K562 (cell line): ENCODE results near the gene PODXL2. TPM values are rescaled to one million over a fixed set of nuclear protein-coding genes. Genes with fewer than 3 reads are reported as not detected.
A peak's percentile ranks its signal among the peaks of the same experiment; 100 is the strongest.

Experiments
- CBX3 ChIP-seq, 2 experiments: IDR thresholded peaks; 1 replicate in 1 of 2; 2 replicates in 1 of 2; pipeline ENCODE4 v1.6.1; 2012; ENCODE audit warnings: inconsistent platforms in 2 of 2, low read length in 2 of 2, borderline replicate concordance in 1 of 2, control low read depth in 1 of 2
- ETS1 ChIP-seq: conservative IDR thresholded peaks from 2 replicates; pipeline ENCODE4 v1.6.1; 2011; ENCODE audit warnings: low read depth, mild to moderate bottlenecking, low read length; ENCODE audit not compliant: control insufficient read depth
- GABPB1 ChIP-seq: sonication (generic); formaldehyde crosslinking; IDR thresholded peaks from 2 replicates; pipeline ENCODE4 v1.8.0; 2022; ENCODE audit warnings: mild to moderate bottlenecking, missing genetic modification reagents
- HINFP ChIP-seq: fragments of 450-650 bp; conservative IDR thresholded peaks from 2 replicates; pipeline ENCODE4 v1.6.1; 2016; ENCODE audit warnings: missing genetic modification characterization, low read depth, mild to moderate bottlenecking, control low read depth, missing compliant biosample characterization
- JUND ChIP-seq, 2 experiments: IDR thresholded peaks; 2 replicates in 1 of 2; 3 replicates in 1 of 2; pipeline ENCODE4 v1.6.1; 2011; ENCODE audit warnings: borderline replicate concordance in 2 of 2, low read depth in 2 of 2, low read length in 2 of 2, improper control_type of control experiment in 1 of 2, missing biosample characterization in 1 of 2, missing genetic modification characterization in 1 of 2, missing genetic modification reagents in 1 of 2
- KLF13 ChIP-seq: fragments of 450-650 bp; IDR thresholded peaks from 2 replicates; pipeline ENCODE4 v1.6.1; 2016; ENCODE audit warnings: missing genetic modification characterization, low read depth, mild to moderate bottlenecking, missing compliant biosample characterization, moderate library complexity, borderline replicate concordance
- NCOA6 ChIP-seq: fragments of 450-650 bp; IDR thresholded peaks from 2 replicates; pipeline ENCODE4 v1.6.1; 2017; ENCODE audit warnings: mild to moderate bottlenecking
- PYGO2 ChIP-seq: fragments of 450-650 bp; IDR thresholded peaks from 2 replicates; pipeline ENCODE4 v1.6.1; 2016; ENCODE audit warnings: mild to moderate bottlenecking, missing genetic modification characterization, moderate library complexity, missing compliant biosample characterization
- RBFOX2 ChIP-seq: fragments of 200-400 bp; formaldehyde crosslinking; IDR thresholded peaks from 2 replicates; pipeline ENCODE4 v1.6.1; 2017; ENCODE audit warnings: low read depth, mild to moderate bottlenecking, low read length, moderate library complexity
- TGIF2 ChIP-seq: sonication (generic); formaldehyde crosslinking; IDR thresholded peaks from 2 replicates; pipeline ENCODE4 v1.8.1; 2022; ENCODE audit warnings: mild to moderate bottlenecking, missing genetic modification reagents, moderate library complexity
- ZBTB1 ChIP-seq: sonication (generic); formaldehyde crosslinking; IDR thresholded peaks from 2 replicates; pipeline ENCODE4 v1.8.1; 2023; ENCODE audit warnings: missing genetic modification reagents, low read depth, mild to moderate bottlenecking, borderline replicate concordance
- ZNF449 ChIP-seq: fragments of 250-450 bp; sonication (Bioruptor Pico); IDR thresholded peaks from 2 replicates; pipeline ENCODE4 v1.8.0; 2022; ENCODE audit warnings: moderate library complexity, mild to moderate bottlenecking, inconsistent platforms
- ZNF764 ChIP-seq: fragments of 250-450 bp; sonication (Bioruptor Pico); IDR thresholded peaks from 2 replicates; pipeline ENCODE4 v1.4.0; 2020; ENCODE audit warnings: low read depth, mild to moderate bottlenecking, moderate library complexity
- polyA plus RNA-seq, 8 experiments: library from polyadenylated mRNA; depleted of rRNA in 4 of 8; stranded (reverse) in 5 of 8; unstranded in 3 of 8; fragments of >200 nt; fragmentation: Nextera tagmentation in 2 of 8; fragmentation: Illumina TruSeq in 1 of 8; extraction: Ambion mirVana in 2 of 8; extraction: Trizol in 1 of 8; gene quantifications; 2 replicates each; pipeline versions ENCODE4 v1.2.1 to v1.2.3, GENCODE V29; 2011 to 2014; ENCODE audit warnings: inconsistent platforms in 1 of 8, missing spikeins in 1 of 8
- total RNA-seq, 7 experiments: library from RNA; depleted of rRNA in 6 of 7; stranded (reverse); fragments of >200 nt in 6 of 7; fragmentation: Illumina TruSeq in 2 of 7; extraction: Trizol in 2 of 7; gene quantifications; 2 replicates each; pipeline versions ENCODE4 v1.2.1 to v1.2.3, GENCODE V29; 2011 to 2021; ENCODE audit warnings: low replicate concordance in 1 of 7
- TF ChIP-seq, protein P1 (sequence below): IDR thresholded peaks from 3 replicates; pipeline ENCODE4 v1.6.1; 2011; ENCODE audit warnings: borderline replicate concordance, mild to moderate bottlenecking, moderate library complexity; ENCODE audit not compliant: insufficient read length; ENCODE audit errors: extremely low read depth
- TF ChIP-seq, protein P2 (sequence below): fragments of 450-650 bp; IDR thresholded peaks from 2 replicates; pipeline ENCODE4 v1.6.1; 2016; ENCODE audit warnings: missing biosample characterization, missing genetic modification characterization

The PODXL2 gene
- total and polyA plus RNA-seq, 9 of the 15 experiments (the other 6 are each of a cell fraction or from before 2014, with no cell fraction given) = 0.03 to 52.5 (median 21.9) TPM

DNA sequence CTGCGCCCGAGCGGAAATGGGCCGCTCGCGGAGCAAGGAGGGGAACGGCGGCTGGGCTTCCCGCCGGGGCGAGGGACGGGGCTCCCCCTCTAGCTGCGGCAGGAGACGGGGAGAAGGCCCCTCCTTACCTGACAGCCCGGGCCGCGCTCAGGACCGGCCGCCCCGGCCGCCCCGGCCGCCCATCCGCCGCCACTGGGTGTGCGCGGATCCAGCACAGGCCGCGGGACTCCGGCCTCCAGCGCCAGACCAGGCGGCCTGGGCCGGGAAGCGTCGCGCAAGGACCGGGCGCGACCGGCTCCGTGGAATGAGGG, 38.7 kb upstream of the PODXL2 start (continued):
- TF ChIP-seq ZNF449 (CRISPR knock-in tag) (no peak), HINFP (no peak), ETS1 (no peak), ZBTB1 (CRISPR knock-in tag) (no peak), ZNF764 (CRISPR knock-in tag) (0 out of 2 replicates have a peak, but pooled peaks have one; percentile 15), NCOA6 (no peak), TGIF2 (CRISPR knock-in tag) (peak; percentile 72; the same call in 1 of the 2 replicates), KLF13 (tag) (no peak), JUND (IDR thresholded peaks at IDR 0.05; ENCODE audit: borderline replicate concordance, low read depth, low read length) (no peak), JUND (tag; IDR thresholded peaks at IDR 0.05; ENCODE audit: borderline replicate concordance, low read depth, low read length) (no peak), PYGO2 (tag) (no peak), GABPB1 (CRISPR knock-in tag) (peak; percentile 40; the same call in 1 of the 2 replicates), CBX3 (IDR thresholded peaks at IDR 0.05; ENCODE audit: borderline replicate concordance in 1 of 2, low read length in 2 of 2) (no peak), RBFOX2 (peak; percentile 62)
- TF ChIP-seq, protein P1, sequence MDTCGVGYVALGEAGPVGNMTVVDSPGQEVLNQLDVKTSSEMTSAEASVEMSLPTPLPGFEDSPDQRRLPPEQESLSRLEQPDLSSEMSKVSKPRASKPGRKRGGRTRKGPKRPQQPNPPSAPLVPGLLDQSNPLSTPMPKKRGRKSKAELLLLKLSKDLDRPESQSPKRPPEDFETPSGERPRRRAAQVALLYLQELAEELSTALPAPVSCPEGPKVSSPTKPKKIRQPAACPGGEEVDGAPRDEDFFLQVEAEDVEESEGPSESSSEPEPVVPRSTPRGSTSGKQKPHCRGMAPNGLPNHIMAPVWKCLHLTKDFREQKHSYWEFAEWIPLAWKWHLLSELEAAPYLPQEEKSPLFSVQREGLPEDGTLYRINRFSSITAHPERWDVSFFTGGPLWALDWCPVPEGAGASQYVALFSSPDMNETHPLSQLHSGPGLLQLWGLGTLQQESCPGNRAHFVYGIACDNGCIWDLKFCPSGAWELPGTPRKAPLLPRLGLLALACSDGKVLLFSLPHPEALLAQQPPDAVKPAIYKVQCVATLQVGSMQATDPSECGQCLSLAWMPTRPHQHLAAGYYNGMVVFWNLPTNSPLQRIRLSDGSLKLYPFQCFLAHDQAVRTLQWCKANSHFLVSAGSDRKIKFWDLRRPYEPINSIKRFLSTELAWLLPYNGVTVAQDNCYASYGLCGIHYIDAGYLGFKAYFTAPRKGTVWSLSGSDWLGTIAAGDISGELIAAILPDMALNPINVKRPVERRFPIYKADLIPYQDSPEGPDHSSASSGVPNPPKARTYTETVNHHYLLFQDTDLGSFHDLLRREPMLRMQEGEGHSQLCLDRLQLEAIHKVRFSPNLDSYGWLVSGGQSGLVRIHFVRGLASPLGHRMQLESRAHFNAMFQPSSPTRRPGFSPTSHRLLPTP = no peak
- TF ChIP-seq, protein P2, sequence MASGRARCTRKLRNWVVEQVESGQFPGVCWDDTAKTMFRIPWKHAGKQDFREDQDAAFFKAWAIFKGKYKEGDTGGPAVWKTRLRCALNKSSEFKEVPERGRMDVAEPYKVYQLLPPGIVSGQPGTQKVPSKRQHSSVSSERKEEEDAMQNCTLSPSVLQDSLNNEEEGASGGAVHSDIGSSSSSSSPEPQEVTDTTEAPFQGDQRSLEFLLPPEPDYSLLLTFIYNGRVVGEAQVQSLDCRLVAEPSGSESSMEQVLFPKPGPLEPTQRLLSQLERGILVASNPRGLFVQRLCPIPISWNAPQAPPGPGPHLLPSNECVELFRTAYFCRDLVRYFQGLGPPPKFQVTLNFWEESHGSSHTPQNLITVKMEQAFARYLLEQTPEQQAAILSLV (tag) = no peak
